ENCODE measurements around the gene LNP1. TPM values are rescaled to one million over a fixed set of nuclear protein-coding genes. Genes with fewer than 3 reads are reported as not detected.
"Not testable (repeated sequence)": the region's sequence is repeated elsewhere in the genome, so short reads cannot be mapped to it uniquely, and the experiment has no call there.

The LNP1 gene
- total RNA-seq, 1 donor from 2014 or later = 1.6 TPM

- no peak for DNase-seq (ENCODE audit: low read depth)
- no peak for TF ChIP-seq CTCF (conservative IDR thresholded peaks at IDR 0.05; ENCODE audit: low read depth, low read length)
- no peak overlapping the region for H3K4me3 ChIP-seq (ENCODE audit: low read depth, low read length)
These were observed 65.8 kb downstream of the LNP1 start for GRCh38 chr3:100467133-100467532.

- TF ChIP-seq CTCF (conservative IDR thresholded peaks at IDR 0.05; ENCODE audit: low read depth, low read length) = no peak
- DNase-seq (ENCODE audit: low read depth) = no peak
- H3K4me3 ChIP-seq (ENCODE audit: low read depth, low read length) = no peak overlapping the region
These were observed 67.3 kb downstream of the LNP1 start for GRCh38 chr3:100468676-100469075.

- no peak overlapping the region for H3K4me3 ChIP-seq (ENCODE audit: low read depth, low read length)
- no peak for TF ChIP-seq CTCF (conservative IDR thresholded peaks at IDR 0.05; ENCODE audit: low read depth, low read length)
- DNase-seq (ENCODE audit: low read depth) = no peak
These were observed 69.6 kb downstream of the LNP1 start for GRCh38 chr3:100470951-100471350.

GRCh38 chr3:100471444-100471843 is 70.1 kb downstream of the LNP1 start:
- DNase-seq (ENCODE audit: low read depth) = no peak
- no peak for TF ChIP-seq CTCF (conservative IDR thresholded peaks at IDR 0.05; ENCODE audit: low read depth, low read length)
- no peak overlapping the region for H3K4me3 ChIP-seq (ENCODE audit: low read depth, low read length)

- H3K4me3 ChIP-seq (ENCODE audit: low read depth, low read length); DNase-seq (ENCODE audit: low read depth): not testable (repeated sequence)
These were observed 76.6 kb downstream of the LNP1 start for GRCh38 chr3:100477851-100478360.

GRCh38 chr3:100478521-100478920 is 77.2 kb downstream of the LNP1 start:
- not testable (repeated sequence) for H3K4me3 ChIP-seq (ENCODE audit: low read depth, low read length); DNase-seq (ENCODE audit: low read depth)

GRCh38 chr3:100480081-100480480 is 78.7 kb downstream of the LNP1 start:
- no peak overlapping the region for H3K4me3 ChIP-seq (ENCODE audit: low read depth, low read length)
- no peak for TF ChIP-seq CTCF (conservative IDR thresholded peaks at IDR 0.05; ENCODE audit: low read depth, low read length)
- DNase-seq (ENCODE audit: low read depth) = no peak

- TF ChIP-seq CTCF (conservative IDR thresholded peaks at IDR 0.05; ENCODE audit: low read depth, low read length) = no peak
- no peak overlapping the region for H3K4me3 ChIP-seq (ENCODE audit: low read depth, low read length)
- no peak for DNase-seq (ENCODE audit: low read depth)
These were observed 80.8 kb downstream of the LNP1 start for GRCh38 chr3:100482176-100482575.
